HepG2 (cell line): Measurements from ENCODE around the gene CPN1. TPM values are rescaled to one million over a fixed set of nuclear protein-coding genes. Genes with fewer than 3 reads are reported as not detected.

Source experiments
- ATAC-seq: fragments of 200-7000 bp; cut with Tn5 transposase; 3 replicates; pipeline ENCODE4 v1.9.1; 2020; ENCODE audit warnings: mild to moderate bottlenecking, moderate library complexity
- BruUV-seq: library from RNA; stranded (reverse); fragments of 400-500 nt; replicated peaks from 2 replicates; lab custom pipeline; 2021; lab: Mats Ljungman, UMichigan
- CTCF ChIA-PET: fragments of 300-600 bp; formaldehyde crosslinking; extraction: SDS; loops from one replicate; lab custom pipeline; 2021; ENCODE audit warnings: low total read pairs, inconsistent platforms, low intra/inter-chr PET ratio; lab: Yijun Ruan, JAX
- POLR2A ChIA-PET: fragments of 350-600 bp; sonication (Branson Sonifier 250); formaldehyde crosslinking; loops from one replicate; lab custom pipeline; 2020; ENCODE audit warnings: antibody characterized with exemption, inconsistent platforms; lab: Yijun Ruan, JAX
- DNase-seq: peaks from one replicate; pipeline ENCODE4 v3.0.0-alpha.2; 2015; ENCODE audit warnings: low spot score
- FAIRE-seq: peaks from 3 replicates; lab custom pipeline; 2011; peaks lifted over from hg19 to GRCh38; lab: Jason Lieb, UNC
- H2AFZ ChIP-seq: one replicate; pipeline ENCODE4 v1.6.1; 2011; ENCODE audit warnings: low read length, inconsistent platforms
- H3K27ac ChIP-seq: fragments of 300-600 bp; 3 replicates; pipeline ENCODE4 v1.8.0; 2011; ENCODE audit warnings: mixed run types, mild to moderate bottlenecking, mixed read lengths, low read length, inconsistent platforms; ENCODE audit not compliant: insufficient read depth; ENCODE audit errors: extremely low read length
- H3K27me3 ChIP-seq, 2 experiments: fragments of 200-600 bp in 1 of 2; 2 replicates in 1 of 2; 3 replicates in 1 of 2; pipeline versions ENCODE4 v1.6.0 to v1.8.0; 2011; ENCODE audit warnings: low read length in 2 of 2, mild to moderate bottlenecking in 2 of 2, moderate library complexity in 2 of 2, inconsistent platforms in 1 of 2; ENCODE audit not compliant: insufficient read depth in 2 of 2, control insufficient read depth in 1 of 2
- H3K36me3 ChIP-seq, 2 experiments: fragments of 200-600 bp in 1 of 2; replicated peaks in 1 of 2; 2 replicates in 1 of 2; 3 replicates in 1 of 2; pipeline versions ENCODE4 v1.5.1 to v1.8.0; 2011; ENCODE audit warnings: low read length in 2 of 2, inconsistent platforms in 1 of 2; ENCODE audit not compliant: insufficient read depth in 2 of 2, control insufficient read depth in 1 of 2
- H3K4me1 ChIP-seq: 2 replicates; pipeline ENCODE4 v1.5.1; 2012; ENCODE audit warnings: low read length, inconsistent platforms; ENCODE audit not compliant: insufficient read depth
- H3K4me2 ChIP-seq: 2 replicates; pipeline ENCODE4 v1.6.0; 2011; ENCODE audit warnings: low read depth, low read length, inconsistent platforms
- H3K4me3 ChIP-seq, 3 experiments: fragments of 200-600 bp in 1 of 3; sonication (generic), shearing (Covaris generic) in 1 of 3; replicated peaks in 1 of 3; 2 replicates each; pipeline ENCODE4 v1.5.1; 2011 to 2016; ENCODE audit warnings: low read length in 3 of 3, inconsistent platforms in 2 of 3, low read depth in 2 of 3, mild to moderate bottlenecking in 2 of 3, control low read depth in 1 of 3, mixed read lengths in 1 of 3; ENCODE audit not compliant: insufficient read depth in 1 of 3
- H3K79me2 ChIP-seq: one replicate; pipeline ENCODE4 v1.6.1; 2011; ENCODE audit warnings: low read length, inconsistent platforms; ENCODE audit not compliant: insufficient read depth
- H3K9ac ChIP-seq: 2 replicates; pipeline ENCODE4 v1.6.0; 2011; ENCODE audit warnings: mild to moderate bottlenecking, low read depth, low read length, inconsistent platforms; ENCODE audit not compliant: insufficient read depth
- H3K9me3 ChIP-seq: 2 replicates; pipeline ENCODE4 v1.5.1; 2012; ENCODE audit warnings: mild to moderate bottlenecking, low read length
- H4K20me1 ChIP-seq: 2 replicates; pipeline ENCODE4 v1.6.0; 2011; ENCODE audit warnings: inconsistent platforms, mild to moderate bottlenecking, low read length, moderate library complexity; ENCODE audit not compliant: insufficient read depth
- CREM ChIP-seq, 2 experiments: sonication (generic) in 1 of 2; formaldehyde crosslinking in 1 of 2; IDR thresholded peaks; 2 replicates each; pipeline versions ENCODE4 v1.4.0 to v1.6.1; 2016 to 2020; ENCODE audit warnings: antibody characterized with exemption in 1 of 2, mild to moderate bottlenecking in 1 of 2, missing genetic modification reagents in 1 of 2
- DR1 ChIP-seq: sonication (generic); formaldehyde crosslinking; IDR thresholded peaks from 2 replicates; pipeline ENCODE4 v1.8.0; 2021; ENCODE audit warnings: mild to moderate bottlenecking, missing genetic modification reagents, inconsistent platforms
- IKZF4 ChIP-seq: sonication (generic); formaldehyde crosslinking; IDR thresholded peaks from 2 replicates; pipeline ENCODE4 v1.5.1; 2020; ENCODE audit warnings: borderline replicate concordance, mild to moderate bottlenecking, low read depth, missing genetic modification reagents; ENCODE audit errors: not compliant biosample characterization
- POLR2A ChIP-seq, 2 experiments: IDR thresholded peaks; 2 replicates each; pipeline ENCODE4 v1.6.1; 2011; ENCODE audit warnings: low read depth in 2 of 2, low read length in 2 of 2, mild to moderate bottlenecking in 1 of 2, moderate library complexity in 1 of 2; ENCODE audit not compliant: insufficient read depth in 1 of 2
- TGIF2 ChIP-seq: IDR thresholded peaks from 2 replicates; pipeline ENCODE4 v1.6.1; 2016; ENCODE audit warnings: control low read depth, missing compliant biosample characterization
- ZNF775 ChIP-seq: sonication (generic); formaldehyde crosslinking; IDR thresholded peaks from 2 replicates; pipeline ENCODE4 v1.4.0; 2020; ENCODE audit warnings: missing genetic modification reagents, mild to moderate bottlenecking, moderate library complexity, borderline replicate concordance
- ZXDC ChIP-seq: sonication (generic); formaldehyde crosslinking; IDR thresholded peaks from 2 replicates; pipeline ENCODE4 v1.5.0; 2020; ENCODE audit warnings: mild to moderate bottlenecking, missing genetic modification reagents
- WGBS: methylation state at CpG from one replicate; pipeline ENCODE4 v1.1.6; 2017; ENCODE audit warnings: low lambda C conversion rate; 5-methylcytosine and 5-hydroxymethylcytosine counted together
- in situ Hi-C: cut with HindIII; loops from 2 replicates; pipeline ENCODE4 v1.10.0; 2017; ENCODE audit warnings: low pct_unique_long_range_greater_than_20kb; ENCODE audit not compliant: extremely low pct_ligation_motif_present
- intact Hi-C: fragments of 100-400 bp; cut with micrococcal nuclease; formaldehyde crosslinking; loops from one replicate; pipeline ENCODE4 v1.10.0; 2022; ENCODE audit not compliant: unreplicated experiment
- polyA plus RNA-seq, 8 experiments: library from polyadenylated mRNA; depleted of rRNA in 3 of 8; stranded (reverse) in 7 of 8; unstranded in 1 of 8; fragments of >200 nt; fragmentation: Illumina TruSeq in 4 of 8; extraction: Trizol in 4 of 8; gene quantifications; 2 replicates each; pipeline versions ENCODE4 v1.2.1 to v1.2.3, GENCODE V29; 2011 to 2016; ENCODE audit warnings: low read depth in 4 of 8, missing spikeins in 1 of 8, mixed read lengths in 1 of 8; ENCODE audit not compliant: insufficient read depth in 1 of 8
- total RNA-seq, 5 experiments: library from RNA; depleted of rRNA; stranded (reverse); fragments of >200 nt; fragmentation: Illumina TruSeq; extraction: Trizol; gene quantifications; 2 replicates each; pipeline ENCODE4 v1.2.3, GENCODE V29; 2016; ENCODE audit warnings: low read depth in 1 of 5
- TF ChIP-seq, protein P1 (sequence below): IDR thresholded peaks from 2 replicates; pipeline ENCODE4 v1.6.1; 2016

The CPN1 gene
- total and polyA plus RNA-seq, 2 of the 13 experiments (the other 11 are each of a cell fraction or from before 2014, with no cell fraction given), result 17.3 to 35.1 TPM

- Histone ChIP-seq H3K36me3 (peaks cover 5 to 9% of the 10 kb centered on the region in 2 experiments; a peak in 4 of 5 replicates), H4K20me1 (no peaks in the 10 kb centered on the region), H3K4me1 (peaks cover 16% of the 10 kb centered on the region), H3K79me2 (no peaks in the 10 kb centered on the region)
- TF ChIP-seq DR1 (no peak), CREM (IDR thresholded peaks at IDR 0.05) (no peak), CREM (CRISPR knock-in tag; IDR thresholded peaks at IDR 0.05) (no peak), TGIF2 (CRISPR knock-in tag) (no peak), IKZF4 (CRISPR knock-in tag) (no peak), ZNF775 (CRISPR knock-in tag) (no peak), POLR2A (IDR thresholded peaks at IDR 0.05; ENCODE audit: insufficient read depth in 1 of 2, low read depth in 2 of 2, low read length in 2 of 2) (no peak), ZXDC (no peak)
- TF ChIP-seq, protein P1, sequence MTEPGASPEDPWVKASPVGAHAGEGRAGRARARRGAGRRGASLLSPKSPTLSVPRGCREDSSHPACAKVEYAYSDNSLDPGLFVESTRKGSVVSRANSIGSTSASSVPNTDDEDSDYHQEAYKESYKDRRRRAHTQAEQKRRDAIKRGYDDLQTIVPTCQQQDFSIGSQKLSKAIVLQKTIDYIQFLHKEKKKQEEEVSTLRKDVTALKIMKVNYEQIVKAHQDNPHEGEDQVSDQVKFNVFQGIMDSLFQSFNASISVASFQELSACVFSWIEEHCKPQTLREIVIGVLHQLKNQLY (CRISPR knock-in tag), result no peak
- TF ChIP-seq, all 625 proteins: peak for 0
- no peak overlapping the region for H3K4me3 ChIP-seq
- in situ Hi-C loops, result no loop called here
- BruUV-seq, result no TSS peak
- H2AFZ ChIP-seq, result no peak overlapping the region
- no peak for DNase-seq
- ATAC-seq, result no peak
- CTCF ChIA-PET, result no interaction called here
- no peak for FAIRE-seq
- WGBS, result 90% methylated on average over 3 of the region's 3 CpGs
- no peak overlapping the region for H3K27ac ChIP-seq
- POLR2A ChIA-PET, result no interaction called here
- no peak overlapping the region for H3K4me2 ChIP-seq
- H3K27me3 ChIP-seq, result no peaks in the 10 kb centered on the region
- intact Hi-C loops, result no loop called here
- no peak overlapping the region for H3K9ac ChIP-seq
- no peaks in the 10 kb centered on the region for H3K9me3 ChIP-seq
Observed at GRCh38 chr10:100043796-100044195, 37.9 kb downstream of the CPN1 start.
